ENCODE results near the gene FBXL17. TPM values are rescaled to one million over a fixed set of nuclear protein-coding genes. Genes with fewer than 3 reads are reported as not detected.
A peak's percentile ranks its signal among the peaks of the same experiment; 100 is the strongest.

Gene FBXL17
- total RNA-seq, 1 experiment from 2014 or later = 18.2 TPM

GRCh38 chr5:108220834-108221233, 161.1 kb downstream of the FBXL17 start:
- peaks cover 4% of the 10 kb centered on the region for H3K9me3 Mint-ChIP-seq (ENCODE audit: unreplicated experiment)
- H3K27ac Mint-ChIP-seq (ENCODE audit: low read depth, unreplicated experiment) = no peak overlapping the region
- intact Hi-C loops (cut with micrococcal nuclease) = no loop called here
- no peak for DNase-seq (ENCODE audit: unreplicated experiment)
- BruUV-seq (replicated peaks) = no TSS peak
- peaks cover 13% of the 10 kb centered on the region for H3K4me1 Mint-ChIP-seq (ENCODE audit: insufficient read depth, unreplicated experiment)
- H3K4me3 Mint-ChIP-seq (ENCODE audit: unreplicated experiment) = no peak overlapping the region
- POLR2A ChIA-PET = no interaction called here
- peaks cover 4% of the 10 kb centered on the region for H3K36me3 Mint-ChIP-seq (ENCODE audit: insufficient read depth, unreplicated experiment)
- TF ChIP-seq CTCF (IDR thresholded peaks at IDR 0.05; ENCODE audit: unreplicated experiment) = no peak
- H3K27me3 Mint-ChIP-seq (ENCODE audit: insufficient read depth, unreplicated experiment) = no peaks in the 10 kb centered on the region
- CTCF ChIA-PET = no interaction called here

- BruUV-seq (replicated peaks) = no TSS peak
- DNase-seq (ENCODE audit: unreplicated experiment) = peak; percentile 71
Measured at GRCh38 chr5:108216890-108217289, 165.0 kb downstream of the FBXL17 start.

GRCh38 chr5:108214857-108215256, 167.0 kb downstream of the FBXL17 start:
- no peak overlapping the region for H3K4me3 Mint-ChIP-seq (ENCODE audit: unreplicated experiment)
- TF ChIP-seq CTCF (IDR thresholded peaks at IDR 0.05; ENCODE audit: unreplicated experiment) = no peak
- ChIA-PET CTCF (no interaction called here), POLR2A (no interaction called here)
- H3K9me3 Mint-ChIP-seq (ENCODE audit: unreplicated experiment) = peaks cover 7% of the 10 kb centered on the region
- no peak for DNase-seq (ENCODE audit: unreplicated experiment)
- no peaks in the 10 kb centered on the region for H3K27me3 Mint-ChIP-seq (ENCODE audit: insufficient read depth, unreplicated experiment)
- H3K36me3 Mint-ChIP-seq (ENCODE audit: insufficient read depth, unreplicated experiment) = peaks cover 10% of the 10 kb centered on the region
- no peak overlapping the region for H3K27ac Mint-ChIP-seq (ENCODE audit: low read depth, unreplicated experiment)
- intact Hi-C loops (cut with micrococcal nuclease) = no loop called here
- no TSS peak for BruUV-seq (replicated peaks)
- peaks cover 7% of the 10 kb centered on the region for H3K4me1 Mint-ChIP-seq (ENCODE audit: insufficient read depth, unreplicated experiment)

More at GRCh38 chr5:108216890-108217289, 165.0 kb downstream of the FBXL17 start:
- Mint-ChIP-seq H3K4me1 (ENCODE audit: insufficient read depth, unreplicated experiment) (peaks cover 7% of the 10 kb centered on the region), H3K36me3 (ENCODE audit: insufficient read depth, unreplicated experiment) (peaks cover 10% of the 10 kb centered on the region), H3K27me3 (ENCODE audit: insufficient read depth, unreplicated experiment) (no peaks in the 10 kb centered on the region), H3K4me3 (ENCODE audit: unreplicated experiment) (no peak overlapping the region), H3K27ac (ENCODE audit: low read depth, unreplicated experiment) (peak overlapping the region; percentile 61), H3K9me3 (ENCODE audit: unreplicated experiment) (peaks cover 7% of the 10 kb centered on the region)
- POLR2A ChIA-PET = interaction anchor here (0.6 kb wide), 1 partner anchor 773 kb away, joined by 3 read pairs; no protein-coding TSS in a partner anchor
- no peak for TF ChIP-seq CTCF (IDR thresholded peaks at IDR 0.05; ENCODE audit: unreplicated experiment)
- CTCF ChIA-PET = no interaction called here
- intact Hi-C loops (cut with micrococcal nuclease) = no loop called here

- H3K4me1 Mint-ChIP-seq (ENCODE audit: insufficient read depth, unreplicated experiment) = peaks cover 7% of the 10 kb centered on the region
- peak; percentile 52 for DNase-seq (ENCODE audit: unreplicated experiment)
- no TSS peak for BruUV-seq (replicated peaks)
Measured at GRCh38 chr5:108212775-108213346, 169.0 kb downstream of the FBXL17 start.

More at GRCh38 chr5:108212775-108213346, 169.0 kb downstream of the FBXL17 start:
- Mint-ChIP-seq H3K4me3 (ENCODE audit: unreplicated experiment) (no peak overlapping the region), H3K36me3 (ENCODE audit: insufficient read depth, unreplicated experiment) (peaks cover 10% of the 10 kb centered on the region), H3K9me3 (ENCODE audit: unreplicated experiment) (peaks cover 7% of the 10 kb centered on the region), H3K27me3 (ENCODE audit: insufficient read depth, unreplicated experiment) (no peaks in the 10 kb centered on the region), H3K27ac (ENCODE audit: low read depth, unreplicated experiment) (no peak overlapping the region)
- POLR2A ChIA-PET = interaction anchor here (0.6 kb wide), 1 partner anchor 532 kb away, joined by 3 read pairs; no protein-coding TSS in a partner anchor
- TF ChIP-seq CTCF (IDR thresholded peaks at IDR 0.05; ENCODE audit: unreplicated experiment) = no peak
- CTCF ChIA-PET = interaction anchor here (0.7 kb wide), 1 partner anchor 148 kb away, joined by 3 read pairs; no protein-coding TSS in a partner anchor
- intact Hi-C loops (cut with micrococcal nuclease) = no loop called here
